Stimulated activated CD4-positive, alpha-beta T cell treated with anti-CD3 and anti-CD28 coated beads, TNF-alpha, amount 100 ng/mL, for 48 hours (primary cell): Measurements from ENCODE around the gene RAD51AP1.
A peak's percentile ranks its signal among the peaks of the same experiment; 100 is the strongest.
"Not testable (repeated sequence)": the region's sequence is repeated elsewhere in the genome, so short reads cannot be mapped to it uniquely, and the experiment has no call there.

Source experiments
- DNase-seq, 3 donors: peaks; one replicate each; pipeline ENCODE4 v3.0.0-alpha.2; 2020; ENCODE audit warnings: low read depth in 3 of 3

Gene RAD51AP1, protein sequence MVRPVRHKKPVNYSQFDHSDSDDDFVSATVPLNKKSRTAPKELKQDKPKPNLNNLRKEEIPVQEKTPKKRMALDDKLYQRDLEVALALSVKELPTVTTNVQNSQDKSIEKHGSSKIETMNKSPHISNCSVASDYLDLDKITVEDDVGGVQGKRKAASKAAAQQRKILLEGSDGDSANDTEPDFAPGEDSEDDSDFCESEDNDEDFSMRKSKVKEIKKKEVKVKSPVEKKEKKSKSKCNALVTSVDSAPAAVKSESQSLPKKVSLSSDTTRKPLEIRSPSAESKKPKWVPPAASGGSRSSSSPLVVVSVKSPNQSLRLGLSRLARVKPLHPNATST

GRCh38 chr12:4538207-4539160 is at the start of gene RAD51AP1:
Gene RAD51AP1 (plus strand): TSS chr12:4538890. CDS start chr12:4538940, 50 bp downstream.
- peak; percentile 86 to 93 (median 90) for DNase-seq

DNA sequence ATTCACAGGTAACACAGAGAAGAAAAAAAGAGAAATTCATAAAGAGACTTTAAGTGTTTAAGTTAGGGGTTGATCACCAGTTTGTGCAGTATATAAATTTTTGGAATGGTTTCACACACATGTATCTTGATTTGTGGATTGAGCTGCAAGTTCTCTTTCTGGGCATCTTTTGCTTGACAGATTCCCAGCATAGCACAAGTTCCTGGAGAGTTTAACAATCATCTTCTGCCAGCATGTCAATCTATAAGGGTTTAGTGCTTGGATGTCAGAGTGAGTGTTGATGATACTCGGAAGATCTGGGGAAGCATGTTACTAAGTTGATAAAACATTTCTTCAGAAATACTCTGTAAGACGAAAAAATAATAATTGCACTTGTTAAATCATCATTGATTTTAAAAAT is 49.1 kb upstream of the RAD51AP1 start:
- no peak for DNase-seq

DNA sequence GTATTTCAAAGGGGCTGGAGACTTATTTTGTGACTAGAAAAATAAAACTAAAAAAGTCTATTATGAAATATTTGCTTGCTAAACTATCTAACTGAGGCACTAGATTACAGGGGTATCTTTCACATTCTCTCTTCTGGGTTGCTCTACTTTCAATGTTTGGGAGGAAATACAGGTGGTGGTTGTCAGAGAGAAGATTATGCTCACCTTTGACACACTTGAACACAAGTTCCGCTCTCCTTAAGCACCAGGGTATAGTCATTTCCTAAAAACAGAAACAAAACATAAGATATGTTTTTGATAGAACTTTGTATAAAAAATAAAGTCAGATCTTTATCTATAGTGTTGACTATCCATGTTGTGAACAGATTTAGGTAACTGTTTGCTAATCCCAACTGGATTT is 47.7 kb upstream of the RAD51AP1 start:
- no peak for DNase-seq

- DNase-seq = no peak
Measured at GRCh38 chr12:4496145-4496838, 42.4 kb upstream of the RAD51AP1 start.

GRCh38 chr12:4499186-4499585 is 39.5 kb upstream of the RAD51AP1 start:
- no peak for DNase-seq

- no peak for DNase-seq
Measured at GRCh38 chr12:4505376-4505986, 33.2 kb upstream of the RAD51AP1 start.

GRCh38 chr12:4506430-4506829 is 32.3 kb upstream of the RAD51AP1 start:
- DNase-seq = no peak

DNA sequence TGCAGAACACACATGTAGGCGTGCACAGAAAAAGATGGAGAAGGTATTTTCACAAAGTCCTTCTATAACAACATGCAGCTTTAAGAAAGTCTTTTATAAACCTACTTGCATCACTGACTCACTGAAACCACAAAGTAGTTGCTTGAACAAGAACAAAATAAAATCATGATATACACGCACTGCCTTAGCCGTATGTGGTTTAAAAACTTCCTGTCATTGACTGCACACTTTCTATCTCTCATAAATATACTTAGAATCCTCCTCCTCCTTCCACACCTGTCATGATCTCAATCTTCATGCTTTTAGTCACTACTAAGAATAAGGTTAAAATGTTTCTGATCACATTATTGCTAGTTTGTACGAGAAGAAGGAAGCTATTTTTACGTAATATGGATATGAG is 31.8 kb upstream of the RAD51AP1 start:
- DNase-seq = no peak

DNA sequence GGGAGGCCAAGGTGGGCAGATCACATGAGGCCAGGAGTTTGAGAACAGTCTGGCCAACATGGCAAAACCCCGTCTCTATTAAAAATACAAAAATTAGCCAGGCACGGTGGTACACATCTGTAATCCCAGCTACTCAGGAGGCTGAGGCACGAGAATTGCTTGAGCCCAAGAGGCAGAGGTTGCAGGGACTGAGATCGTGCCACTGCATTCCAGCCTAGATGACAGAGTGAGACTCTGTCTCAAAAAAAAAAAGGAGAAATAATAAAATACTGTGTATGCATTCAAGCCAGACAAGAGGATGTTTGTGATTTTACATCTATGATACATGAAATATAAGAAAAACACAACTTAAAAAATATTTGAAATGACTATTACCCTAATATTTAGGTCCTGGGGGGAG is 30.2 kb upstream of the RAD51AP1 start:
- DNase-seq = not testable (repeated sequence)

DNA sequence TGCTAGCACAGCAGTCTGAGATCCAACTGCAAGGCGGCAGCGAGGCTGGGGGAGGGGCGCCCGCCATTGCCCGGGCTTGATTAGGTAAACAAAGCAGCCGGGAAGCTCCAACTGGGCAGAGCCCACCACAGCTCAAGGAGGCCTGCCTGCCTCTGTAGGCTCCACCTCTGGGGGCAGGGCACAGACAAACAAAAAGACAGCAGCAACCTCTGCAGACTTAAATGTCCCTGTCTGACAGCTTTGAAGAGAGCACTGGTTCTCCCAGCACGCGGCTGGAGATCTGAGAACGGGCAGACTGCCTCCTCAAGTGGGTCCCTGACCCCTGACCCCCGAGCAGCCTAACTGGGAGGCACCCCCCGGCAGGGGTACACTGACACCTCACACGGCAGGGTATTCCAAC is 29.4 kb upstream of the RAD51AP1 start:
- DNase-seq = not testable (repeated sequence)

DNA sequence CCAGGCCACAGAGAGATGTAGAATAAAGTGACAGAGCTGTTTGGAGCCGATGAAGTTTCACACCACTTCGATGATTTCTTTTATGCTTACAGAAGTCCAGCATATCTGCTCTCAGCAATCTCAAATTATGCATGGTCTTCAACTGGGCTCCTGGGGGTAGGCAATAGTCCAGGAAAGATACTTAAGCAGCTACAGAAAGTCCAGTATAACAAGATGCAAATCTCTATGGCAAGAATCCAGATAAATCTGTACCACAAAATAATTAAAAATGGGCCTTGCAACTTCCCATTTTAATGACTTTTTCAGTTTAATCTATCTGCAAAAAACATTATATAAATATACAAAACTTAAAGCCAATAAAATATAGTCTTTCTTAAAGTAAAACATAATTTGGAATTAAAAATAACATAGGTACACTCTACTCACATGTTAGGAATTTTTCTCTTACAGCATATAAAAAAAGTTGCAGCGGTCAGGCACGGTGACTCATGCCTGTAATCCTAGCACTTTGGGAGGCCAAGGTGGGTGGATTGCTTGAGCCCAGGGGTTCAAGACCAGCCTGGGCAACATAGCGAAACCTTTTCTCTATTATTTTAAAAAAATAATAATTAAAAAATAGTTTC is 20.5 kb upstream of the RAD51AP1 start:
- no peak for DNase-seq

DNA sequence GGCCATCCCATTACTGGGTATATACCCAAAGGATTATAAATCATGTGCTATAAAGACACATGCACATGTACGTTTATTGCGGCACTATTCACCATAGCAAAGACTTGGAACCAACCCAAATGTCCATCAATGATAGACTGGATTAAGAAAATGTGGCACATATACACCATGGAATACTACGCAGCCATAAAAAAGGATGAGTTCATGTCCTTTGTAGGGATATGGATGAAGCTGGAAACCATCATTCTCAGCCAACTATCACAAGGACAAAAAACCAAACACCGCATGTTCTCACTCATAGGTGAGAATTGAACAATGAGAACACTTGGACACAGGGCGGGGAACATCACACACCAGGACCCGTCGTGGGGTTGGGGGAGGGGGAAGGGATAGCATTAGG is 15.2 kb upstream of the RAD51AP1 start:
- not testable (repeated sequence) for DNase-seq

DNA sequence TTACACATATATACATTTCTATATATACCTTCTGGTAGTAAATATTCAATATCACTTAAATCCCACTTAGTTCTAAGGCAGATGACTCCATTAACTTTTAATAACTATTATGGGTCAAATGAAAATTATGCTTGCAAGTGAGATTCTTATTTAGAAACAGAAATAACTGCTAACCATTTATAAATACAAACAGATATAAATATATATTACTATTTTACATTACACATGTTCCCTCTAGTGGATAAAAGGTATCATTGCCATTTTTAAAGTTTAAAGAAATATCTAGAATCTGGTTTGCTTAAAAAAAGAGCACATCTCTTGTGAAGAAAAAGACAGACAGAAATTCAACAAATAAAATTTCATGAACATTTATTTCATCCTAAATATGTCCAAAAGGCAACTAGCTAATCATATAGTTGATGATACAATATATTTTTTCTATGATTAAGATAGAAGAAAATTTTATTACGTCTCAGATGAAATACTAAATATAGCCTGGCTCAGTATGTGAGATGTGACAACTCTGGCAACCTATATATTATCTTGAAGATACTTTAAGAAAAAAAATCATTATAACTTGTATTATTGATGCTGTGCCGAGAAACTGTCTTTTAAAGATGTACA is 11.7 kb upstream of the RAD51AP1 start:
- DNase-seq = no peak

DNA sequence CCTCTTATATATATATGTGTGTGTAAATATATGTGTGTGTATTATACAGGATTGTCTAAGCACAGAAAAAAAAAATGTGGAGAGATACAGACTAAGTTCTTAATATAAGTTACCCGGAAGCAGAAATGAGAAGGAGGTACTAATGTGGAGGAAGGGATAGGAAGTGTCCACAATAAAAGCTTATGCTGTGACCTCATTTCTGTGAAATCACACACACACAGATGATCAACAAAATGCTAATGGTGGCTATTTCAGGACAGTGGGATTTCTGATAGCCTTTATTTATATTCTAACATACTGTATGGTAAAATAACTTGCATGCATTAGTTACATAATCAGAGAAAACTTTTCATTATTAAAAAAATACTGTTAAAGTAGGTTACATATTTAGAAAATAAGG is 8.5 kb upstream of the RAD51AP1 start:
- DNase-seq = no peak

- DNase-seq = no peak
Measured at GRCh38 chr12:4530982-4531586, 7.6 kb upstream of the RAD51AP1 start.

- no peak for DNase-seq
Measured at GRCh38 chr12:4535092-4535491, 3.6 kb upstream of the RAD51AP1 start.

GRCh38 chr12:4535871-4536270 is 2.8 kb upstream of the RAD51AP1 start:
- DNase-seq = no peak

GRCh38 chr12:4539167-4539870 is 629 bp downstream of the RAD51AP1 start:
- no peak for DNase-seq

DNA sequence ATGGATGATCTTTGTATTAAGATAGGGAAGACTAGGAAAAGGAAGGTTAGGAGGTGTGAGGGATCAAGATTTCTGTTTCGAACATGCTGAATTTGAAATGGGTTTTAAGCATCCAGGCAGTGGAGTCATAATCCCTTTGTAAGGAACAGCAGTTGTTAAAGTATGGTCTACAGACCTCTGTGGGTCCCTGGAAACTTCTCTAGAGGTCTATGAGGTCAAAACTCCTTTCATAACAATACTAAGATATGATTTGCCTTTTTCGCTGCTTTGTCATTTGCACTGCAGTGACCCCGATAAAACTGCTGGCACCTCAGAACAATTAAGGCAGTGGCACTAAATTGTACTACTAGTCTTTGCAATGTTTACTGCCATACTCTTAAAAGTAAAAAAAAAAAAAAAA is 1.5 kb downstream of the RAD51AP1 start:
- no peak for DNase-seq

DNA sequence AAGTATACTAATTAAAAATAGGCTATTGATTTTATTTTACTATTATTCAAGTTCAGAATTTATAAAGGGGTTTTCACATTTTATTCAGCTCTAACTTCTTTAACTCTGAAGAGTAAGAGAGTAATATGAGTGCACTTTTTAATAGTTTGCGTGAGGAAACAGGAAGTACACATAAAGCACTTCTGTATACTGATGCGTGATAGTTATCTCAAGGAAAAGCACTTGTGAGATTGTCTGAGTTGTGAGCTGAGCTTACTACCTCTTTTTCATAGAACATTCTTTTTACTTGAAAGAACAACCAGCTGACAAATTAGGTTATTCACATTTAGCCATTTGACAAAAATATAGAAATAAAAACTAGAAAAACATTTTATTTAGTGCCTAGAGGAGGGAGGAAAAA is 1.9 kb downstream of the RAD51AP1 start:
- no peak for DNase-seq
